HEK293 (cell line): Measurements from ENCODE around the gene TGFB1I1.

Experiments
- PRDM4 ChIP-seq: fragments of 450-650 bp; formaldehyde crosslinking; IDR thresholded peaks from 2 replicates; pipeline ENCODE4 v1.5.1; 2017; ENCODE audit warnings: missing biosample characterization, missing genetic modification characterization
- ZNF311 ChIP-seq: fragments of 450-650 bp; formaldehyde crosslinking; IDR thresholded peaks from 2 replicates; pipeline ENCODE4 v1.5.1; 2017; ENCODE audit warnings: missing biosample characterization, missing genetic modification characterization, borderline replicate concordance
- TF ChIP-seq, protein P1 (sequence below): fragments of 450-650 bp; formaldehyde crosslinking; IDR thresholded peaks from 2 replicates; pipeline ENCODE4 v1.5.1; 2016; ENCODE audit warnings: missing biosample characterization, missing genetic modification characterization, low read depth

- TF ChIP-seq ZNF311 (tag by site-specific recombination) (no peak), PRDM4 (no peak)
- TF ChIP-seq, protein P1, sequence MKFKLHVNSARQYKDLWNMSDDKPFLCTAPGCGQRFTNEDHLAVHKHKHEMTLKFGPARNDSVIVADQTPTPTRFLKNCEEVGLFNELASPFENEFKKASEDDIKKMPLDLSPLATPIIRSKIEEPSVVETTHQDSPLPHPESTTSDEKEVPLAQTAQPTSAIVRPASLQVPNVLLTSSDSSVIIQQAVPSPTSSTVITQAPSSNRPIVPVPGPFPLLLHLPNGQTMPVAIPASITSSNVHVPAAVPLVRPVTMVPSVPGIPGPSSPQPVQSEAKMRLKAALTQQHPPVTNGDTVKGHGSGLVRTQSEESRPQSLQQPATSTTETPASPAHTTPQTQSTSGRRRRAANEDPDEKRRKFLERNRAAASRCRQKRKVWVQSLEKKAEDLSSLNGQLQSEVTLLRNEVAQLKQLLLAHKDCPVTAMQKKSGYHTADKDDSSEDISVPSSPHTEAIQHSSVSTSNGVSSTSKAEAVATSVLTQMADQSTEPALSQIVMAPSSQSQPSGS: no peak
Observed at GRCh38 chr16:31452631-31453106, 19.3 kb upstream of the TGFB1I1 start.
